ENCODE data around the gene SERINC2. TPM values are rescaled to one million over a fixed set of nuclear protein-coding genes. Genes with fewer than 3 reads are reported as not detected.

Gene SERINC2
- total RNA-seq, 1 experiment from 2014 or later = 14.0 TPM

DNA sequence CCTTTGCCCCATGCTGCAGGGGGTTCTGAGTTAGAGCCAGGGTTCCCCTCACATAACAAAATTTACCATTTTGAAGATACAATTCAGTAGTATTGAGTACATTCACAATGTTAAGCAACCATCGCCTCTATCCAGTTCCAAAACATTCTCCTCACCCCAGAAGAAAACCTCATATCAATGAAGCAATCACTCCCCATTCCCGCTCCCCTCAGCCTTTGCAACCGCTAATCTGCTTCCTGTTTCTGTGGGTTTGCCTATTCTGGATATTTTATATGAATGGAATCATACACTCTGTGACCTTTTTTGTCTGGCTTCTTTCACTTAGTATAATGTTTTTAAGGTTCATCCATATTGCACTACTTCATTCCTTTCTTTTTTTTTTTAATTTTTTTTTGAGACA is 32.9 kb downstream of the SERINC2 start:
- CTCF ChIA-PET = no interaction called here
- ATAC-seq (no peak), DNase-seq (ENCODE audit: low read depth, low spot score) (no peak)
- intact Hi-C loops (cut with micrococcal nuclease; ENCODE audit: unreplicated experiment) = no loop called here
- H3K36me3 ChIP-seq (ENCODE audit: control insufficient read depth, insufficient read depth, low read length) = no peaks in the 10 kb centered on the region
- H3K27me3 ChIP-seq (ENCODE audit: control insufficient read depth, insufficient read depth, low read length) = no peaks in the 10 kb centered on the region
- POLR2A ChIA-PET = no interaction called here
- TF ChIP-seq TCF7L2 (IDR thresholded peaks at IDR 0.05; ENCODE audit: low read depth, low read length) (no peak), POLR2AphosphoS5 (IDR thresholded peaks at IDR 0.05; ENCODE audit: low read depth, low read length) (no peak), SIN3A (IDR thresholded peaks at IDR 0.05; ENCODE audit: borderline replicate concordance, insufficient read depth, low read depth, low read length) (no peak)
- TF ChIP-seq, protein P1, sequence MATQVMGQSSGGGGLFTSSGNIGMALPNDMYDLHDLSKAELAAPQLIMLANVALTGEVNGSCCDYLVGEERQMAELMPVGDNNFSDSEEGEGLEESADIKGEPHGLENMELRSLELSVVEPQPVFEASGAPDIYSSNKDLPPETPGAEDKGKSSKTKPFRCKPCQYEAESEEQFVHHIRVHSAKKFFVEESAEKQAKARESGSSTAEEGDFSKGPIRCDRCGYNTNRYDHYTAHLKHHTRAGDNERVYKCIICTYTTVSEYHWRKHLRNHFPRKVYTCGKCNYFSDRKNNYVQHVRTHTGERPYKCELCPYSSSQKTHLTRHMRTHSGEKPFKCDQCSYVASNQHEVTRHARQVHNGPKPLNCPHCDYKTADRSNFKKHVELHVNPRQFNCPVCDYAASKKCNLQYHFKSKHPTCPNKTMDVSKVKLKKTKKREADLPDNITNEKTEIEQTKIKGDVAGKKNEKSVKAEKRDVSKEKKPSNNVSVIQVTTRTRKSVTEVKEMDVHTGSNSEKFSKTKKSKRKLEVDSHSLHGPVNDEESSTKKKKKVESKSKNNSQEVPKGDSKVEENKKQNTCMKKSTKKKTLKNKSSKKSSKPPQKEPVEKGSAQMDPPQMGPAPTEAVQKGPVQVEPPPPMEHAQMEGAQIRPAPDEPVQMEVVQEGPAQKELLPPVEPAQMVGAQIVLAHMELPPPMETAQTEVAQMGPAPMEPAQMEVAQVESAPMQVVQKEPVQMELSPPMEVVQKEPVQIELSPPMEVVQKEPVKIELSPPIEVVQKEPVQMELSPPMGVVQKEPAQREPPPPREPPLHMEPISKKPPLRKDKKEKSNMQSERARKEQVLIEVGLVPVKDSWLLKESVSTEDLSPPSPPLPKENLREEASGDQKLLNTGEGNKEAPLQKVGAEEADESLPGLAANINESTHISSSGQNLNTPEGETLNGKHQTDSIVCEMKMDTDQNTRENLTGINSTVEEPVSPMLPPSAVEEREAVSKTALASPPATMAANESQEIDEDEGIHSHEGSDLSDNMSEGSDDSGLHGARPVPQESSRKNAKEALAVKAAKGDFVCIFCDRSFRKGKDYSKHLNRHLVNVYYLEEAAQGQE (IDR thresholded peaks at IDR 0.05; ENCODE audit: insufficient read depth in 1 of 2, low read depth in 2 of 2, low read length in 1 of 2) = no peak
- TF ChIP-seq, protein P2, sequence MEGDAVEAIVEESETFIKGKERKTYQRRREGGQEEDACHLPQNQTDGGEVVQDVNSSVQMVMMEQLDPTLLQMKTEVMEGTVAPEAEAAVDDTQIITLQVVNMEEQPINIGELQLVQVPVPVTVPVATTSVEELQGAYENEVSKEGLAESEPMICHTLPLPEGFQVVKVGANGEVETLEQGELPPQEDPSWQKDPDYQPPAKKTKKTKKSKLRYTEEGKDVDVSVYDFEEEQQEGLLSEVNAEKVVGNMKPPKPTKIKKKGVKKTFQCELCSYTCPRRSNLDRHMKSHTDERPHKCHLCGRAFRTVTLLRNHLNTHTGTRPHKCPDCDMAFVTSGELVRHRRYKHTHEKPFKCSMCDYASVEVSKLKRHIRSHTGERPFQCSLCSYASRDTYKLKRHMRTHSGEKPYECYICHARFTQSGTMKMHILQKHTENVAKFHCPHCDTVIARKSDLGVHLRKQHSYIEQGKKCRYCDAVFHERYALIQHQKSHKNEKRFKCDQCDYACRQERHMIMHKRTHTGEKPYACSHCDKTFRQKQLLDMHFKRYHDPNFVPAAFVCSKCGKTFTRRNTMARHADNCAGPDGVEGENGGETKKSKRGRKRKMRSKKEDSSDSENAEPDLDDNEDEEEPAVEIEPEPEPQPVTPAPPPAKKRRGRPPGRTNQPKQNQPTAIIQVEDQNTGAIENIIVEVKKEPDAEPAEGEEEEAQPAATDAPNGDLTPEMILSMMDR (IDR thresholded peaks at IDR 0.05) = no peak
- no peaks in the 10 kb centered on the region for H3K4me1 ChIP-seq (ENCODE audit: control insufficient read depth, insufficient read depth, low read length)
- in situ Hi-C loops (cut with HindIII; ENCODE audit: low pct_unique_long_range_greater_than_20kb, low sequenced_read_pairs) = no loop called here
- H3K27ac ChIP-seq (ENCODE audit: low read length) = no peak overlapping the region
- H3K4me3 ChIP-seq (ENCODE audit: low read depth in 2 of 2, low read length in 2 of 2) = no peak overlapping the region
- no peaks in the 10 kb centered on the region for H3K9me3 ChIP-seq (ENCODE audit: control insufficient read depth, insufficient read depth, low read depth, low read length)
- no TSS peak for BruUV-seq (replicated peaks)

DNA sequence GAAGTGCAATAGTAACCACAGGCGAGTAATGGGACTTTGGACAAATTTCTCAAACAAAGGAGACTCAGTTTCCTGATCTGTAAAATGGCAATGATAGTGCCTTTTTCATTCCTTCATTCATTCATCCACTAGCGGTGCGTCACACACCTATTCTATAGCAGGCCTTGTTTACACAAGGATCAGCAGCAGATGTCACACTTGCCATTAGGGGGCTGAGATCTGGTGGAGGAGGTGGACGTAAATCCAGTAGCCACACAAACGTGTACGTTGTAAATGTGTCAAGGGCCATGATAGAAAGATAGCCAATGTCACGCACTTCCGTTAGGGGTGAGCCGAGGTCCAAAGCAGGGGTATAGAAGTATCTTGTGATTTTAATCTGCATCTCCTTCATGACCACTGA is 34.2 kb downstream of the SERINC2 start:
- CTCF ChIA-PET = no interaction called here
- no peak for ATAC-seq
- H3K27me3 ChIP-seq (ENCODE audit: control insufficient read depth, insufficient read depth, low read length) = no peaks in the 10 kb centered on the region
- in situ Hi-C loops (cut with HindIII; ENCODE audit: low pct_unique_long_range_greater_than_20kb, low sequenced_read_pairs) = no loop called here
- H3K4me1 ChIP-seq (ENCODE audit: control insufficient read depth, insufficient read depth, low read length) = no peaks in the 10 kb centered on the region
- H3K36me3 ChIP-seq (ENCODE audit: control insufficient read depth, insufficient read depth, low read length) = no peaks in the 10 kb centered on the region
- H3K4me3 ChIP-seq (ENCODE audit: low read depth in 2 of 2, low read length in 2 of 2) = no peak overlapping the region
- intact Hi-C loops (cut with micrococcal nuclease; ENCODE audit: unreplicated experiment) = no loop called here
- TF ChIP-seq, protein P1 (IDR thresholded peaks at IDR 0.05; ENCODE audit: insufficient read depth in 1 of 2, low read depth in 2 of 2, low read length in 1 of 2) = no peak
- TF ChIP-seq, protein P2 (IDR thresholded peaks at IDR 0.05) = no peak
- TF ChIP-seq TCF7L2 (IDR thresholded peaks at IDR 0.05; ENCODE audit: low read depth, low read length) (no peak), SIN3A (IDR thresholded peaks at IDR 0.05; ENCODE audit: borderline replicate concordance, insufficient read depth, low read depth, low read length) (no peak), POLR2AphosphoS5 (IDR thresholded peaks at IDR 0.05; ENCODE audit: low read depth, low read length) (no peak)
- no peak overlapping the region for H3K27ac ChIP-seq (ENCODE audit: low read length)
- BruUV-seq (replicated peaks) = no TSS peak
- no peaks in the 10 kb centered on the region for H3K9me3 ChIP-seq (ENCODE audit: control insufficient read depth, insufficient read depth, low read depth, low read length)
- DNase-seq (ENCODE audit: low read depth, low spot score) = no peak
- POLR2A ChIA-PET = no interaction called here

Measured in Panc1 (cell line).